HCT116 (cell line): ENCODE measurements around the gene KATNBL1. TPM values are rescaled to one million over a fixed set of nuclear protein-coding genes. Genes with fewer than 3 reads are reported as not detected.
"Not testable (repeated sequence)": the region's sequence is repeated elsewhere in the genome, so short reads cannot be mapped to it uniquely, and the experiment has no call there.

Experiments used
- ATAC-seq: fragments of 200-7000 bp; cut with Tn5 transposase; 2 replicates; pipeline ENCODE4 v1.9.1; 2020; ENCODE audit warnings: mild to moderate bottlenecking, moderate library complexity
- BruUV-seq: library from RNA; stranded (reverse); fragments of 400-500 nt; replicated peaks from 2 replicates; lab custom pipeline; 2021; lab: Mats Ljungman, UMichigan
- CTCF ChIA-PET: fragments of 300-600 bp; sonication (Branson Sonifier 250); formaldehyde crosslinking; loops from one replicate; lab custom pipeline; 2021; ENCODE audit warnings: antibody characterized with exemption; lab: Charles Lee
- POLR2A ChIA-PET: fragments of 300-600, 350-600 bp; sonication (Branson Sonifier 250); formaldehyde crosslinking; loops from one replicate; lab custom pipeline; 2021; ENCODE audit warnings: antibody characterized with exemption; lab: Charles Lee
- RAD21 ChIA-PET, 2 experiments: fragments of 300-600 bp; sonication (Branson Sonifier 250); formaldehyde crosslinking; loops; one replicate each; lab custom pipeline; 2023; ENCODE audit warnings: low total read pairs in 2 of 2; ENCODE audit not compliant: uncharacterized antibody in 2 of 2, unreplicated experiment in 2 of 2, low non-redundant PET in 1 of 2; lab: Charles Lee
- DNase-seq: peaks from one replicate; pipeline ENCODE4 v3.0.0-alpha.2; 2010; ENCODE audit warnings: low read depth, low spot score
- H2AFZ ChIP-seq: fragments of 200-600 bp; shearing (Covaris generic), sonication (generic); 2 replicates; pipeline ENCODE4 v1.6.1; 2017; ENCODE audit warnings: low read depth, mixed run types, mixed read lengths, antibody characterized with exemption, low read length; ENCODE audit not compliant: poor library complexity, severe bottlenecking
- H3K27ac ChIP-seq: 2 replicates; pipeline ENCODE4 v1.5.1; 2012; ENCODE audit warnings: low read depth, low read length
- H3K27me3 ChIP-seq: fragments of 200-600 bp; sonication (generic); 2 replicates; pipeline ENCODE4 v1.6.1; 2016; ENCODE audit warnings: mixed run types, low read length, mixed read lengths; ENCODE audit not compliant: insufficient read depth
- H3K36me3 ChIP-seq, 2 experiments: fragments of 200-500 bp in 1 of 2; fragments of 200-600 bp in 1 of 2; sonication (Bioruptor generic) in 1 of 2; sonication (generic) in 1 of 2; 2 replicates each; pipeline versions ENCODE4 v1.5.1 to v1.6.1; 2014 to 2016; ENCODE audit warnings: low read length in 2 of 2, inconsistent platforms in 1 of 2, mixed read lengths in 1 of 2, mixed run types in 1 of 2; ENCODE audit not compliant: insufficient read depth in 2 of 2, control insufficient read depth in 1 of 2
- H3K4me1 ChIP-seq, 2 experiments: fragments of 200-600 bp in 1 of 2; sonication (generic) in 1 of 2; 2 replicates each; pipeline versions ENCODE4 v1.5.1 to v1.6.1; 2012 to 2017; ENCODE audit warnings: low read length in 2 of 2, inconsistent platforms in 1 of 2, mild to moderate bottlenecking in 1 of 2, mixed read lengths in 1 of 2, mixed run types in 1 of 2, moderate library complexity in 1 of 2; ENCODE audit not compliant: insufficient read depth in 2 of 2, control insufficient read depth in 1 of 2
- H3K4me2 ChIP-seq: fragments of 200-600 bp; sonication (generic); 2 replicates; pipeline ENCODE4 v1.6.1; 2017; ENCODE audit warnings: mixed run types, low read length, mixed read lengths
- H3K4me3 ChIP-seq, 2 experiments: fragments of 200-600 bp in 1 of 2; sonication (generic) in 1 of 2; replicated peaks in 1 of 2; 2 replicates each; pipeline ENCODE4 v1.5.1; 2011 to 2016; ENCODE audit warnings: low read length in 2 of 2, control low read depth in 1 of 2, low read depth in 1 of 2, mild to moderate bottlenecking in 1 of 2, mixed read lengths in 1 of 2, mixed run types in 1 of 2
- H3K79me2 ChIP-seq: fragments of 200-600 bp; sonication (generic); 2 replicates; pipeline ENCODE4 v1.6.1; 2017; ENCODE audit warnings: mild to moderate bottlenecking, mixed run types, low read length, moderate library complexity, mixed read lengths; ENCODE audit not compliant: insufficient read depth
- H3K9ac ChIP-seq: fragments of 200-600 bp; sonication (generic); 2 replicates; pipeline ENCODE4 v1.6.1; 2016; ENCODE audit warnings: low read length, mixed read lengths
- H3K9me2 ChIP-seq: fragments of 200-600 bp; sonication (generic), shearing (Covaris generic); 2 replicates; pipeline ENCODE4 v1.6.1; 2017; ENCODE audit warnings: mixed run types, mild to moderate bottlenecking, moderate library complexity; ENCODE audit not compliant: insufficient read depth
- H3K9me3 ChIP-seq, 2 experiments: fragments of 200-500 bp in 1 of 2; fragments of 200-600 bp in 1 of 2; sonication (Bioruptor generic) in 1 of 2; sonication (generic) in 1 of 2; 2 replicates each; pipeline ENCODE4 v1.6.1; 2014 to 2017; ENCODE audit warnings: low read length in 2 of 2, mixed read lengths in 2 of 2, inconsistent platforms in 1 of 2, low read depth in 1 of 2, mild to moderate bottlenecking in 1 of 2, mixed run types in 1 of 2, moderate library complexity in 1 of 2; ENCODE audit not compliant: control insufficient read depth in 1 of 2, insufficient read depth in 1 of 2
- H4K20me1 ChIP-seq: fragments of 200-600 bp; sonication (generic), shearing (Covaris generic); 2 replicates; pipeline ENCODE4 v1.6.1; 2017; ENCODE audit warnings: mixed run types, mild to moderate bottlenecking, moderate library complexity; ENCODE audit not compliant: insufficient read depth
- CTCF ChIP-seq, 3 experiments: fragments of 200-600 bp in 1 of 3; sonication (generic) in 1 of 3; IDR thresholded peaks in 2 of 3; conservative IDR thresholded peaks in 1 of 3; 2 replicates each; pipeline ENCODE4 v1.5.1; 2012 to 2017; ENCODE audit warnings: low read depth in 2 of 3, low read length in 2 of 3, antibody characterized with exemption in 1 of 3, borderline replicate concordance in 1 of 3, control low read depth in 1 of 3, mild to moderate bottlenecking in 1 of 3, mixed read lengths in 1 of 3, mixed run types in 1 of 3, moderate library complexity in 1 of 3; ENCODE audit not compliant: insufficient read depth in 1 of 3
- EZH2phosphoT487 ChIP-seq: fragments of 200-600 bp; IDR thresholded peaks from 2 replicates; pipeline ENCODE4 v1.6.1; 2018; ENCODE audit warnings: antibody characterized with exemption, borderline replicate concordance
- ZBTB33 ChIP-seq: IDR thresholded peaks from 2 replicates; pipeline ENCODE4 v1.6.1; 2011; ENCODE audit warnings: mild to moderate bottlenecking, low read length, moderate library complexity; ENCODE audit not compliant: insufficient replicate concordance; ENCODE audit errors: extremely low read depth
- intact Hi-C: fragments of 100-400 bp; cut with micrococcal nuclease; formaldehyde crosslinking; loops from 2 replicates; pipeline ENCODE4 v1.10.0; 2022
- total RNA-seq: library from RNA; stranded (reverse); gene quantifications from one replicate; pipeline ENCODE4 v1.2.1, GENCODE V29; 2021; ENCODE audit not compliant: unreplicated experiment

Gene KATNBL1
- total RNA-seq, 1 experiment from 2014 or later, result 40.5 TPM

GRCh38 chr15:34193272-34193671 is 16.6 kb downstream of the KATNBL1 start:
- H2AFZ ChIP-seq, BruUV-seq, H4K20me1 ChIP-seq, DNase-seq, H3K36me3 ChIP-seq, H3K4me1 ChIP-seq, RAD21 ChIA-PET, H3K9me3 ChIP-seq, POLR2A ChIA-PET: not testable (repeated sequence)
- H3K79me2 ChIP-seq, result peaks cover 74% of the 10 kb centered on the region
- ATAC-seq, result peak; percentile 57
- CTCF ChIA-PET, result interaction anchor here (1.7 kb wide), 1 partner anchor 10 kb away, joined by 4 read pairs; no protein-coding TSS in a partner anchor
- peak in 2 of 3 experiments; percentile 28 to 33; a peak in 2 of 6 replicates for TF ChIP-seq CTCF (IDR thresholded peaks at IDR 0.05 in 2 of 3, conservative IDR thresholded peaks at IDR 0.05 in 1 of 3; ENCODE audit: borderline replicate concordance in 1 of 3, insufficient read depth in 1 of 3, low read depth in 2 of 3, low read length in 2 of 3)
- TF ChIP-seq, all 23 proteins: peak for 1; not testable (repeated sequence) for 22
- H3K4me3 ChIP-seq, intact Hi-C loops, H3K27ac ChIP-seq, H3K9me2 ChIP-seq, H3K27me3 ChIP-seq, H3K9ac ChIP-seq, H3K4me2 ChIP-seq: not testable (repeated sequence)

- TF ChIP-seq ZBTB33, result no peak
- no peak for TF ChIP-seq EZH2phosphoT487
- no peak for ATAC-seq
- Histone ChIP-seq H3K9me3 (no peaks in the 10 kb centered on the region; a peak in 1 of 4 replicates), H3K4me3 (no peak overlapping the region), H4K20me1 (no peaks in the 10 kb centered on the region), H3K27ac (no peak overlapping the region), H3K36me3 (no peaks in the 10 kb centered on the region), H3K9ac (no peak overlapping the region), H3K9me2 (no peaks in the 10 kb centered on the region), H3K27me3 (no peaks in the 10 kb centered on the region), H3K4me2 (no peak overlapping the region), H3K79me2 (peaks cover 81% of the 10 kb centered on the region), H3K4me1 (no peaks in the 10 kb centered on the region), H2AFZ (no peak overlapping the region)
- RAD21 ChIA-PET, result no interaction called here
- POLR2A ChIA-PET, result no interaction called here
- DNase-seq, result no peak
- BruUV-seq, result no TSS peak
- CTCF ChIA-PET, result no interaction called here
- intact Hi-C loops, result no loop called here
Measured at GRCh38 chr15:34188711-34189110, 21.2 kb downstream of the KATNBL1 start.
